HG03521 (cell line): ENCODE data around the gene LY86.

Experiments used
- ATAC-seq: cut with Tn5 transposase; IDR thresholded peaks from one replicate; pipeline ENCODE4 v1.9.1; 2021; ENCODE audit warnings: mild to moderate bottlenecking, moderate library complexity; ENCODE audit not compliant: unreplicated experiment

Gene LY86

DNA sequence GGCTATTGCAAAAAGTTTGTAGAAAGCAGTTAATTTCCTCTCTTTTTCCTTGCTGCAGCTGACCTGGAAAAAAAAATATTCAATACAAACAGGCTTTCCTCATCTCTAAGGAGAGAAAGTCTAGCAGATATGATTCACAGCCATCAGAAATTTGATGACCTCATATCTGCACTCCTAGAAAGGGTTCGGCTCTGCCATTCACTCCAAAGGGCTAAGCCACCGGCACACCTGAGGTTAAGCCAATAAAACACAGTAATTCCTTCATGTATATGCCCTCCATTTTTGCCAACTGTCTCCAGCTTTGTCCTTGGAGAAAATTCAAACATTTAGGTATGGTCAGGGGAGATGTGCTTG lies 18.7 kb upstream of the LY86 start:
- no peak for ATAC-seq

DNA sequence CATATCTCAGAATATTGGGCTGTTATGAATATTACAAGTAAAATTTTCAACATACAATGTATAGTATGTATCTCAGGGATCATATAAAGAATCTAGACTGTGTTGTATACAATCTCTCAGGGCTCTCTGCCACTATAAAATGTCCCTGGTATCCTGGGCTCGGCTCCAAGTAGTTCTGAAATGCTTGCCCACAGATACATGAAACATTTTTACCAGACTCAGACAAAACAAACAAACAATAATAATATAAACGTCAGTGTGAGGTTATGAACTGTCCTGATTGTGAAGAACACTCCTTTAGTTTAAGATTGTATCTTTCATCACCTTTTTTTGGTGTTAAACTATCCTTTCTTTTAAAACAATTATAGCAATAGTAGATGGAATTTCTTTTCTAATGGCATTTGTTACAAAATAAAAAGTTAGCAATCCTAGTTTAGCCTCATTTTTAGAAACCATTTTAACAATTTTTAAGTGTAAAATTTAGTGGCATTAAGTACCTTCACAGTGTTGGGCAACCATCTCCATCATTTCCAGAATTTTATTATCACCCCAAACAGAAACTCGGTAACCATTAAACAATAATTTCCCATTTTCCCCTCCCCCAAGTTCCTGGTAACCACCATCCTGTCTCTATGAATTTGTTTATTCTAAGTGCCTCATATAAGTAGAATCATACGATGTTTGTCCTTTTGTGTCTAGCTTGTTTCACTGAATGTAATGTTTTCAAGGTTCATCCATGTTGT lies 17.4 kb upstream of the LY86 start:
- no peak for ATAC-seq

DNA sequence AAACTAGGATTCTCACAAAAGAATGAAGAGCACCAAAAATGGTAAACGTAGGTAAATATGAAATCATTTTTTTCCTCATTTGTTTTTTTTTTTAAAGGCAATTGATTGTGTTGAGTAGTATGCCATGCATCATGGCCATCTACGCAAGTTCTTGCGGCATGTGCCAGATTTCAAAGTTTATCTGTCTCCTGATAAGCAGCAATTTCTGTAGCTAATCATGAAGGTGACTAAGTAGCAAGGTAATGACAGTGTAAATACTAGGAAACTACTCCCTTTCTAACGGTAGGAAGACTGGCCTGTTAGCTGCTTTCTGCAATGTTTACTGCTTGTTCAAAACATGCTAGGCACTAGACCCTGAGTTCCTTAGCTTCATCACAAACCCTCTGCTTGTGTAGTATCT lies 13.4 kb upstream of the LY86 start:
- ATAC-seq, result no peak

DNA sequence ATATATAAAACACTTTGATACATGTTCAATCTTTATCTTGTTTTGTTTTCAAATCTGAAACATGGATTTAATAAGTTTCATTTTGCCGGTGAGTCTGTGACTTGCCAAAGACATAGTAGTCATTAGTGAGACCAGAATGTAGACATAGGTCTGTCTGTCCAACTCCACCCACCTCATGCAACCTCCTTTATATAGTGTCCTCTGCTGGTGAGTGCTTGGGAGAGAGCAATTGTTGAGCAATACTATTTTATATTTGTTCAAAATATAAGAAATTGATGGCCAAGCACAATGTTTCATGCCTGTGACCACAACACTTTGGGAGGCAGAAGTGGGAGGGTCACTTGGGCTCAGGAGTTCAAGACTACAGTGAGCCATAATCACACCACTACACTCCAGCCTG lies 10.8 kb upstream of the LY86 start:
- ATAC-seq, result no peak

DNA sequence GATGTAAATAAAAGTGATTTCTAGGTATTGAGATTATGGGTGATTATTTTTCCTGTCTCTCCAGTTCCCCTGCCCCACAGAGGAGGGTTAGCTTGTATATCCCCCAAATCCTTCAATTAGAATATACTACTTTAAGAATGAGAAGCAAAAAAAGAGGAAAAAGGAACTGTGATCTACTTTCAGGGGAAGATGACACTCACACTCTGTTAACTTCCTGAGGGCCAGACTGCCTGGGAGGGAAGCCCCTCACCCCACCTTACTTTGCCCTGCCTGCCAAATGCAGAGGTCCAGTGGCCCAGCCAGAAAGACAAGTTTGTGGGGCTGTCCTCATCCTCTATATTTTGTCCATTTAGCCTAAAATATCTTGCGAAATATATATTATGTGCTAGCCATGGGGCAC lies 9.2 kb upstream of the LY86 start:
- no peak for ATAC-seq

DNA sequence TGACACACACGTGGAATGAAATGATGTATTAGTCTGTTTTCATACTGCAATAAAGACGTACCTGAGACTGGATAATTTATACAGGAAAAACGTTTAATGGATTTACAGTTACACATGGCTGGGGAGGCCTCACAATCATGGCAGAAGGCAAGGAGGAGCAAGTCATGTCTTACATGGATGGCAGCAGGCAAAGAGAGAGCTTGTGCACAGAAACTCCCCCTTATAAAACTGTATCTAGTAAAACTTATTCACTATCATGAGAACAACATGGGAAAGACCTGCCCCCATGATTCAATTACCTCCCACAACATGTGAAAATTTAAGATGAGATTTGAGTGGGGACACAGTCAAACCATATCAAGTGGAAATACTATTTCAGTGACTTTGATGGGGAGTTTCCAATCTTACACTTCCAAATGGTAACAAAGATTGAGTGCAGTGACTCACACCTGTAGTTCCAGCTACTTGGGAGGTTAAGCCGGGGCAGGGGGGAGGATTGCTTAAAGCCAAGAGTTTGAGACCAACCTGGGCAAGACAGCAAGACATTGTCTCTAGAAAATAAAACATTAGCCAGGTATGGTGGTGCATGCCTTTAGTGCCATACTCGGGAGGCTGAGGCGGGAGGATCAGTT lies 8.2 kb upstream of the LY86 start:
- ATAC-seq, result no peak

DNA sequence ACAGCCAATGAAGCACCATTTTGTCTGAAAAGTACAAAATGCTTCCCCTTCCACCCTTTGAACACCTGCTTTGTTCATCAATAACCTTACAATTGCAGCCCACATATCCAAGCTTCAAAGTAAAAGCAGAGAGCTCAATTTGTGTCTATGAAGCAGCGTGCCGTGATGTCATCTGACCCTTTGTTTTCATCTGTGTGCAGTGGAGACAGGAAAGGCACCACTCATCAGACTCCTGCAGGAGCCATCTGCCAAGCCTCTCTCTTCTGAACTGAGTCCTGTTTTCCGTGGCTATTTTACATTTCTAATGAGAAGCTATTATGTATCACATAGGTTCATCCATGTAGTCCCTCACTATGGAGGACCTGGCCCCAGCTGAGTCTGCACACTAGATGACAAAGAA lies 7.5 kb upstream of the LY86 start:
- ATAC-seq, result no peak

DNA sequence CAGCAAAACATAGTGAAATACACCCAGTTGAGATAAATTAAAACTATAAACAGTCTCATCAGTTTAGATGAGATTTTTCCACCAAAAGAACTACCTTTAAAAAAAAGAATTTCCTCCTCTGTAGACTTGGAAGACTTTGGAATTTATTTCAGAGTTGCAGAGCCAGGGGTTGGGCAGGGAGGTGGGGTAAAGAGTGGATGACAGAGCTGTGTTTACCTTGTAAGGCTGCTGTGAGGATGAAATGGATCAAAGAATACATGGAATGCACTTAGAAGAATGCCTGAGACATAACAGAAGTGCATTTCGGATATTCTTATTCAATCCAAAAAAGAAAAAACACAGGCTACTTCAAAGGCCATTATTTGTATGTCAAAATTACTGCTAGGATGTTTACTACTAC lies 6.4 kb upstream of the LY86 start:
- no peak for ATAC-seq

DNA sequence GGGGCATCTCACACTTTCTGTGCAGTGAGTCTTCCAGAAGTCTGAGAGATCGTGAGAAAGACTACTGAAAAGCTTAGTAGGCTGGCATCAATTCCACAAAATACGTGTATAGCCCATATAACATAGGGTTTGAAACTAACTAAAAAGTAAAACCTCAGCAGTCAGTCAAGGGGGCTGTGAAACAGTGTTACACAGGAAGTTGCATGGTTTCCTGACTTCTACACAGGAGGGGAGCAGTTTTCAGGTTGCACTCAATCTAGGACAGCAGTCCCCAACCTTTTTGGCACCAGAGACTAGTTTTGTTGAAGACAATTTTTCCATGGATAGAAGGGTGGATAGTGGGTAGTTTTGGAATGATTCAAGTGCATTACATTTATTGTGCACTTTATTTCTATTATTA lies 4.7 kb upstream of the LY86 start:
- ATAC-seq, result no peak

DNA sequence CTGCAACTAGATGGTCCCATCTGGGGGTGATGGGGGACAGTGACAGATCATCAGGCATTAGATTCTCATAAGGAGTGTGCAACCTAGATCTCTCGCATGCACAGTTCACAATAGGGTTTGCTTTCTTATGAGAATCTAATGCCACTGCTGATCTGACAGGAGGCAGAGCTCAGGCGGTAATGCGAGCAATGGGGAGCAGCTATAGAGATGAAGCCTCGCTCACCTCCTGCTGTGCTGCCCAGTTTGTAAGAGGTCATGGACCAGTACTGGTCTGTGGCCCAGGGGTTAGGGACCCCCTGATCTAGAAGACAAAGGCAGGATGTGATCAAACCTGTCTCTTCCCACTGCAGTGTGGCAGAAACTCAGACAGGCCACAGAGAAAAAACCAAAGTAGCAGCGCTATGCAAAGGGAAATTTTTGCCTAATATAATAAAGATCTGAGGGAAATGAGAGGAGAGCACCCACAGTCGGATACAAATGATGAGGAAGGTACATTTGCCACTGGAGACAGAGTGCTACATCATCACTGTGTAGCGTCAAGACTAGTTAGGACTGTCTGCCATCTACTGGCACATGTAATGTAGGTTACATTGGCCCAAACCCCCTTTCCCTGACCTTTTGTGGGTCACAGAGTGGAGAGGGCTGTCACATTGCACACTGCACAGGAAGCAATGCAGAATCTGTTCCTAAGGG lies 4.1 kb upstream of the LY86 start:
- no peak for ATAC-seq

DNA sequence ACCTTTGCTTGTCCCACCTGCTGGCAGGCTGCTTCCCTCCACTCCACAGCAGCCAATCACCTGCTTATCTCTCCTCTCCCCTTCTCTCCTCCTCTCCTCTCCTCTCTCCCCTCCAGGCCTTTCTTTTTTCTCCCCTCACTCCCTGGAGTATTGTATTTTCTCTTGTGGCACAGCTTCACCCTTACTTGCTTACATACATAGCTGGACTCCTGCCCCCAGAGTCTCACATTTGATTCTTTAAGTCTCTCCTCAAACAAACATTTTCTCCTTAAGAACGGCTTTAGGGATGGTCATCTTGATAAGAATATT lies 3.6 kb upstream of the LY86 start:
- no peak for ATAC-seq

DNA sequence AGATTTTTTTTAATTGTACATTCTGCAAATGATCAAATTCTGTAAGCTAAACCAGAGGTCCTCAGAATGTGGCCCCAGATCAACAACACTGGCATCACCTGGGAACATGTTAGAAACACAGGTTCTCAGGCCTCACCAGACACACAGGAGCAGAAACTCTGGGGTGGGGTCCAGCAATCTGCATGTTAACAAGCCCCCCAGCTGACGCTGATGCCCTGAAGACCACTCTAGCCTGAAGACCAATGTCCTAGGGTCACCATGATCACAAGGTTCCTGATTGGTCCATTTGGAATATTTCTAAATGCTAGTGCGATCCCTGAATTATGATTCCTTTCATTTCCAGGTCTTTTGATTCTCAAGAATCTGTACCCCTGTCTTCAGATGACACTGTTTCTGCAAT lies 2.4 kb upstream of the LY86 start:
- ATAC-seq, result no peak

DNA sequence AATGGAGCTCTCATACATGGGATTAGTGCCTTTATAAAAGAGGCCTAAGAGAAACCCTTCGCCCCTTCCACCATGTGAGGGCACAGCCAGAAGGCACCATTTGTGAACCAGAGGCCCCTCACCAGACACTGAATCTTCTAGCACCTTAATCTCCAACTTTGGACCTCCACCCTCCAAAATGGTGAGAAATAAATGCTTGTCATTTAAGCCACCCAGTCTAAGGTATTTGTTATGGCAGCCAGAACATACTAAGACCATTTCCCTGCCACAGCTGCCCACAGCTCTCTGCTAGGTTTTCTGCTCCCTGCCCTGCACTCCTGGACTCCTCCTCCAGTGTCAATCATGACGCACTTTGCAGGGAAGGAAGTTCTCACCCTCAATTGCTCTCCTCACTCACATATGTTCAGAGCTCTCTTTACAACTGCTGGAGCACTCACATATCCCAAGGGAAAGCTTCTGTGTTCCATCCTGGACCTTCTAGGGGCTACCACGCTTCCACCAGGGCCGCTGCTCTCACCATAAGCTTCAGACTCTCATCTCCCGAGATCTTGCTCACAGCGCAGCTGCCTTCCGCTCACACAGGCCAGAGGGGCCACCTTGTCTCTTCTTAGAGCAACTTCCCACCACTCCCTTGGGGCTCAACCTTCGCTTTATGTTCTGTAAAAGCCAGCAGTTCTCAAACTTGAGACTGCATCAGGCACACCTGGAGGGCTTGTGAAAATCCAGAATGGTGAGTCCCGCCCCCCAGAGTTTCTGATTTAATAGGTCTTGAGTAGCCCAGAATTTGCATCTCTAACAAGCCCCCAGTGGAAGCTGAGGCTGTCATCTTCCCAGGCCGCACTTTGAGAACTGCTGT lies 1.6 kb upstream of the LY86 start:
- peak; percentile 44 for ATAC-seq

DNA sequence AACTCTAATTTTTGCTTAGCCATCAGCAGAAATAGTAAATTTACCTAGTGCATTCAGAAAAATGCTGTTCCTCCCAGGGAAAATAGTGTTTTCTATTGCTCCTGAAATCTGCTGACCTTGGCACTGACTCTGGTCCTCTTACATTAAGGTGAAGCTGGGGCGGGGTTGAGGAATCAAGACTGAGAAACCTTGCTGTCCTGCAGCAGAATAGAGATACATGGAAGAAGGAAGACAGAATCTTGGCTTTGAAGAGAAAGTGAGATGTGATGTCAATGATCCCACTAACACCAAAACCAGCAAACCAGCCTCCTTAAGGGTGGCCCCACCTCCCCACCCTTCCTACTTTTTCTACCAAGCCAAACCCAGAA lies 840 bp upstream of the LY86 start:
- no peak for ATAC-seq

DNA sequence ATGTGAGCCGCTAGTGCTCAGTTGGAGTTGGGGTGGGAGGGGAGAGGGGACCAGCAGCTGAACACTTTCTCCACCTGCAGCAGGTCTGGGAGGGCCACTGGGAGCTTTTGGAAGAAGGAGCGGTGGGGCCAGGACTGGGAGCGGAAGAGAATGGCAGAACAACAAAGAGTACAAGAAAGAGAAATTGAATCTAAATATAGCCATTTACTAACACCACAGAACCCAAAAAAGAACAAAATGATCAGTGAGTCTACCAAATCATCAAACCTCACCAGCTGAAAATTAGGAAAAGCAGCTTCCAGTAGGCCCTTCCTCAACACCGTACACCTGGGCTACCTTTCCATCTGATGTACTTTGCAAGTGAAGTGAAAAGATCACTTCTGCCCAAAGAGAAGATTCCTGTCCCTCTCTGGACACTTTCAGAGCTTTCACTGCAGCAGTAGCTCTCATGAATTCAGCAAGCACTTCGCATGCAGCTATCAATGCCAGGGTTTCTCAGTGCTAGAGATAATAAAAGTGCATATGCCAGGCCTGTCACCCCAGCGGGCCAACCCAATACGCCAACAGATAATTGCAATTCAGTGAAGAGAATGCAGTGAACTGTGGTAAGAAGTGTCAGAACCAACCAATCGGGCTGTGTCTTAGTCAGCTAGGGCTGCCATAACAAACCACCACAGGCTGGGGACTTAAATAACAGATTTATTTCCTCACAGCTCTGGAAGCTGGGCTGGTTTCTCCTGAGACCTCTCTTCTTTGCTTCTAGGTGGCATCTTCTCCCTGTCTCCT lies 597 bp downstream of the LY86 start:
- ATAC-seq, result no peak

DNA sequence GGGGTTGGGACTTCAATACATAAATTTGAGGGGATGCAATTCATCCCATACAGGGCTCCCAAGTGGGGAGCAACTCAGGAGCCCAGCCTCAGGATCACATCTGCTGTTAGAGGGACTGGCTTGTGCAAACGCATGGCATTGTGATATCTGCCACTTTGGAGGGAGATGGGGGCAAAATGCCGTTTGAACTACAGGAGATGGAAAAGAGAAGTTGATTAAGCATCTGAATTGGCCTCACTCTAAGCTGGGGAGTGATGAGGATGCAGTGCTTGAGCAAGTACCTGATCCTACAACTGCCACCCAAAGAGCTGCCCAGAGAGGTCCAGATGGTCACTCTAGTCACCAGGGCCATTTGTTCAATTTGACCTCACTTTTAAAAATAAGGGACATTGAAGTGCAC lies 2.0 kb downstream of the LY86 start:
- ATAC-seq, result no peak

DNA sequence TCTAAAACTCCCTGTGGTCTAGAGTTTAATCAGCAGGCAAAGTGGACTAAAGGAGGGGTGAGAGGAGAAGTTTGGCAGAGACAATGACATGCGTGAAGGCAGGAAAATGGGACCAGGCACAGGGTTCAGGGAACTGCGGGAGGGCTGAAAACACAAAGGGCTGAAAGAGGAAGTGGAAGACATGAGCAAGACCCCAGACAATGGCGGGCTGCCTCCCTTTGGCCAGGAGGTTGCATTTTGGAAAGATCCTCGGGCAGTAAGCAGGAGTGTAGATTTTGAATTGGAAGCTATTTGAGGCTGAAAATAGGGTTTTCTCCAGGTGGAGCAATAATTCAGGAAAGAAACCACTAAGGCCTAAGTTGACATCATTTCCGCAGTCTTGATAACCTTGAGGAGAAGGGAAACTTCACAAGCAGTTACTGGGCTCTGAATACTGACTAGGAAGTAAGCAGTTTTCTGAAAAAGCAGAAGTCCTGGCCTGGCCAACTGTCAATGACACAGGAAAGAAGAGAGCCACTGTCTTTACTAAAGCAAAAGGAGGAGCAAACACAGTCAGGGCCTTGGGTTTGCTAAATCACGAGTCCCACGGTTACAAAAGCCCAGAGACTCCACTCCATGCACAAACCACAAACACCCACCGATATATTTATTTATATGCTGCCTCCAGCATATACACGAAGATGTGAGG lies 3.4 kb downstream of the LY86 start:
- no peak for ATAC-seq

DNA sequence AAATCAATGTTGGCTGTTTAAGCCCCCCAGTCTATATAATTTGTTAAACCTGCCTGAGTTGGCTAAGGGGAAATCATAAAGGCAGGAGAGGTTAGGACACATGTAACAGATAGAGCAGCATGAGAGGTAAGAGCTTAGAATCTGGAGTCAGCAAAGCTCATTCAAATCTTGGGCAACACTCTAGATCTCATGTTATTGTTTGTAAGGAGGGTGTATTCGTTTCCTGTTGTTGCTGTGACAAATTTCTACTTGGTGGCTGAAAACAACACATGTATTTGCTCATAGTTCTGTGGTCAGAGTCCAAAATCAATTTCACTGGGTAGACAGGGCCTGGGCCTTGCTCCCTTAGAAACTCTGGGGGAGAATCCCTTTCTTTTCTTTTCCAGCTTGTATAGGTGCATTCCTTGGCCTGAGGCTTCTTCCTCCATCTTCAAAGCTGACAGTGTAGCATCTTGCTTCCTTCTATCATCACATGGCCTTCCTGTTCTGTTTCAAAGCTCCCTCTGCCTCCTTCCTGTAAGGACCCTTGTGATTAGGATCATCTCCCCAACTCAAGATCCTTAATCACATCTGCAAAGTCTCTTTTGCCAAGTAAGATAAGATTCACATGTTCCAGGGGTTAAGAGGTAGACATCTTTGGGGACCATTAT lies 4.4 kb downstream of the LY86 start:
- no peak for ATAC-seq

DNA sequence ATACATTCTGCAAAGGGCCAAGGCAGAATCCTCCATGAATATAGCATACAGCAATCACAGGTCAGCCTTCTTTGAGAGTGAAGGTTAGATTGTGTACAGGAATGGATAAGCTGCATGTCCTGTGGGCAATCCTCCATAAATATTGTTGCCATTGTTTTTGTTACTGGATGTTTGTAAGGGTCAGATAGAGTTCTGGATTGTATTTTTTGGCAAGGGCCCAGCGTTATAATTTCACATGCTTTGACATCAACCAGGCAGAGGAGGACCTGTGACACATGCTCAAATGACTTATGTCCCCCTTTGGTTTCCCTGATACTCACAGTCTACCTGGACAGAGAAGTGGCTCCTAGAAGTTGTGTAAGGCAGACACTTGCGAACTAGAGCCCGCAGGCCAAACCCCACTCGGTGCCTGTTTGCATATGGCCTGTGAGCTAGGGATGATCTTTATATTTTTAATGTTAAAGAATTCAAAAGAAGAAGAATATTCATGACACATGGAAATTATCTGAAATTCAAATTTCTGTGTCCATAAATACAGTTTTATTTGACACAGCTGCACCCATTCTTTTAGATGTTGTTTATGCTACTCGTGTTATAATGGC lies 5.4 kb downstream of the LY86 start:
- no peak for ATAC-seq

DNA sequence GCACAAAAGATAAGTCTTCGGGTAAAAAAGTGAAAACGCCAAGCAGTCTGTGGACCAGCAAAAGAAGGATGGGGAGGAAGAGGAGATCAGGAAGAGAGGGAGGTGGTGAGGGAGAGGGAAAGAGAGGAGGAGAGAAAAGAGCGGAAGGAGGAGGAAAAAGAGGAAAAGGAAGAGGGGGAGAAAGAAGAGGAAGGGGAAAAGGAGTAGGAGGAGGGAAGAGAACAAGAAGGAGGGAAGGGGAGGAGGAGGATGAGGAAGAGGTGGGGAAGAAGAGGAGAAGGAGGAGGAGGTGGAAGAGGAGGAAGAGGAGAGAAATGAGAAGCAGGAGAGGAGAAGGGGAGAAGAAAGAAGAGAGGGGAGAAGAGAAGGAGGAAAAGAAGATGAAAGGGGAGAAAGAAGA lies 6.5 kb downstream of the LY86 start:
- no peak for ATAC-seq
